Measurements from ENCODE around the gene CTTNBP2NL. TPM values are rescaled to one million over a fixed set of nuclear protein-coding genes. Genes with fewer than 3 reads are reported as not detected.

CTTNBP2NL gene
- total and polyA plus RNA-seq, 2 of the 4 experiments (the other 2 are of a cell fraction) = 12.4 to 22.0 TPM

DNA sequence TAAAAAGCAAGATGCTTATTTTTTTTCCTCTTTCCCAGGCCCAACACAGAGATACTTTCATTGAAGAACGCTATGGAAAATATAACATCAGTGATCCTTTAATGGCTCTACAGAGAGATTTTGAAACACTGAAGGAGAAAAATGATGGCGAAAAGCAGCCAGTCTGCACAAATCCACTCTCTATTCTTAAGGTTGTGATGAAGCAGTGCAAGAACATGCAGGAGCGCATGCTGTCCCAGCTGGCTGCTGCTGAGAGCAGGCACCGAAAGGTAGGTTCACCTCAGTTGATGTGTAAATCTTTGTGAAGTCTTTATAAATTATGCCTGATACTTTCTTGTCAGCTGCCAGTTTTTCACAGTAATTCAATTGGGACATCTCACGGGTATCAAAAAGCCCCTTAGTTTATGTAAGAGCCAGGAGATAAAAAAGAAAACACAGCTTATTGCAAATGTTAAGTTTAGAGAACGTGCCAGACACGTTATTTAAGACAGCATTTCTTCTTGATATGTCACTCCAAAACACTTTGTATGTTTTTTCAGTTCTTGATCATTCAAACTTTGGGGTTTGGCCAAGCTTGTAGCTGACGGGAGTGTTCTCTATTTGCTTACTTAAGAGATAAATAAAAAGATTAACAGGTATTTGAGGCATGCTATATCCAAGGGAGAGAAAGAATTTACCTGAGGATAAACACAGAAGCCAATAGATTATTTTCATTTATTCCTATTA lies 53.1 kb downstream of the CTTNBP2NL start:
- DNase-seq (no peak), ATAC-seq (ENCODE audit: low read depth) (no peak)
- Histone ChIP-seq H2BK5ac (ENCODE audit: low read depth, low read length, poor library complexity, severe bottlenecking) (no peak overlapping the region), H3K9me3 (ENCODE audit: control insufficient read depth, insufficient read depth, low read length) (no peaks in the 10 kb centered on the region), H2BK15ac (ENCODE audit: low read depth, low read length) (no peak overlapping the region), H2AK9ac (replicated peaks; ENCODE audit: low read depth, low read length, poor library complexity) (no peak overlapping the region), H4K8ac (ENCODE audit: low read depth in 2 of 2, low read length in 2 of 2) (no peak overlapping the region), H3K18ac (ENCODE audit: low read depth, low read length) (no peak overlapping the region), H3K36me3 (ENCODE audit: control insufficient read depth, insufficient read depth, low read length) (peaks cover 16% of the 10 kb centered on the region), H3K14ac (replicated peaks; ENCODE audit: low read depth, low read length) (no peak overlapping the region), H3K23ac (ENCODE audit: low read depth, low read length) (no peak overlapping the region), H3K9ac (ENCODE audit: low read depth, low read length) (no peak overlapping the region), H2BK120ac (ENCODE audit: low read depth, low read length) (no peak overlapping the region), H3K27ac (ENCODE audit: insufficient read depth, low read length) (no peak overlapping the region), H4K91ac (ENCODE audit: insufficient read depth, low read depth, low read length) (no peak overlapping the region), H3K4me3 (ENCODE audit: insufficient read depth, low read depth, low read length) (no peak overlapping the region), H3K79me1 (ENCODE audit: low read depth in 1 of 2, low read length in 2 of 2) (peaks cover 25 to 74% of the 10 kb centered on the region in 2 experiments), H3K4me1 (ENCODE audit: control insufficient read depth, insufficient read depth, low read length) (peaks cover 13% of the 10 kb centered on the region), H2BK20ac (ENCODE audit: low read depth, low read length) (no peak overlapping the region), H3K27me3 (ENCODE audit: control insufficient read depth, insufficient read depth, low read length) (no peaks in the 10 kb centered on the region), H3K4me2 (ENCODE audit: low read depth, low read length) (no peak overlapping the region), H2AFZ (replicated peaks; ENCODE audit: low read length, poor library complexity) (no peak overlapping the region), H2AK5ac (ENCODE audit: low read depth, low read length) (no peak overlapping the region), H3K56ac (ENCODE audit: extremely low read depth, insufficient read depth, low read length) (no peak overlapping the region), H3K4ac (ENCODE audit: low read depth, low read length) (no peak overlapping the region), H4K5ac (ENCODE audit: low read depth, low read length) (no peak overlapping the region), H4K20me1 (ENCODE audit: insufficient read depth, low read length) (peaks cover 46% of the 10 kb centered on the region), H3K9me1 (ENCODE audit: insufficient read depth, low read length) (peaks cover 13% of the 10 kb centered on the region)
- in situ Hi-C loops (cut with MboI; ENCODE audit: low sequenced_read_pairs) = no loop called here
- WGBS, 2 experiments (ENCODE audit: extremely low coverage in 2 of 2, insufficient read length in 1 of 2) = no CpG with 5 or more reads among the region's 8 CpGs
- no TSS peak for BruUV-seq (replicated peaks)
- dilution Hi-C loops (cut with HindIII; ENCODE audit: low sequenced_read_pairs, unreplicated experiment) = no loop called here
- intact Hi-C loops (cut with micrococcal nuclease) = loop anchor here (5.0 kb wide), 1 partner anchor 47 kb away; no protein-coding TSS in a partner anchor
- ChIA-PET POLR2A (ENCODE audit: unreplicated experiment) (no interaction called here), CTCF (interaction anchor here (0.8 kb wide), 1 partner anchor 16 kb away, joined by 3 read pairs; no protein-coding TSS in a partner anchor)
- TF ChIP-seq MAFK (IDR thresholded peaks at IDR 0.05; ENCODE audit: low read depth, low read length) (no peak), POLR2A (IDR thresholded peaks at IDR 0.05; ENCODE audit: low read depth, low read length) (no peak), BHLHE40 (IDR thresholded peaks at IDR 0.05; ENCODE audit: low read depth, low read length) (no peak), NFE2L2 (IDR thresholded peaks at IDR 0.05; ENCODE audit: low read depth, low read length) (no peak), RAD21 (IDR thresholded peaks at IDR 0.05; ENCODE audit: low read length) (no peak), MXI1 (IDR thresholded peaks at IDR 0.05; ENCODE audit: borderline replicate concordance, low read depth, low read length) (no peak), SMC3 (IDR thresholded peaks at IDR 0.05; ENCODE audit: low read depth, low read length) (no peak)
